NB4 (cell line): ENCODE data around the gene ZFYVE28.
A peak's percentile ranks its signal among the peaks of the same experiment; 100 is the strongest.

Experiments used
- DNase-seq: peaks from one replicate; pipeline ENCODE4 v3.0.0; 2010; ENCODE audit warnings: low read depth
- H3K4me3 ChIP-seq: one replicate; pipeline ENCODE4 v1.5.1; 2011; ENCODE audit warnings: mild to moderate bottlenecking, low read depth, low read length, moderate library complexity
- CTCF ChIP-seq: IDR thresholded peaks from one replicate; pipeline ENCODE4 v1.5.1; 2012; ENCODE audit warnings: low read depth, low read length
- MYC ChIP-seq: IDR thresholded peaks from 2 replicates; pipeline ENCODE4 v1.6.1; 2011; ENCODE audit warnings: low read depth, low read length
- POLR2A ChIP-seq: IDR thresholded peaks from 2 replicates; pipeline ENCODE4 v1.6.1; 2011; ENCODE audit warnings: mild to moderate bottlenecking; ENCODE audit not compliant: insufficient read length; ENCODE audit errors: extremely low read depth
- TF ChIP-seq, protein P1 (sequence below): IDR thresholded peaks from 2 replicates; pipeline ENCODE4 v1.6.1; 2011; ENCODE audit warnings: low read depth, low read length

Gene ZFYVE28

GRCh38 chr4:2408976-2409375 is 9.5 kb downstream of the ZFYVE28 start:
- DNase-seq, result no peak
- TF ChIP-seq, protein P1, sequence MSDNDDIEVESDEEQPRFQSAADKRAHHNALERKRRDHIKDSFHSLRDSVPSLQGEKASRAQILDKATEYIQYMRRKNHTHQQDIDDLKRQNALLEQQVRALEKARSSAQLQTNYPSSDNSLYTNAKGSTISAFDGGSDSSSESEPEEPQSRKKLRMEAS, result no peak
- TF ChIP-seq CTCF (no peak), POLR2A (no peak), MYC (no peak)
- H3K4me3 ChIP-seq, result no peak overlapping the region

GRCh38 chr4:2408401-2408958 is 10.0 kb downstream of the ZFYVE28 start:
- DNase-seq, result peak; percentile 39
- H3K4me3 ChIP-seq, result no peak overlapping the region
- TF ChIP-seq MYC, result no peak
- TF ChIP-seq, protein P1, result no peak
- TF ChIP-seq CTCF, result no peak
- TF ChIP-seq POLR2A, result no peak

DNA sequence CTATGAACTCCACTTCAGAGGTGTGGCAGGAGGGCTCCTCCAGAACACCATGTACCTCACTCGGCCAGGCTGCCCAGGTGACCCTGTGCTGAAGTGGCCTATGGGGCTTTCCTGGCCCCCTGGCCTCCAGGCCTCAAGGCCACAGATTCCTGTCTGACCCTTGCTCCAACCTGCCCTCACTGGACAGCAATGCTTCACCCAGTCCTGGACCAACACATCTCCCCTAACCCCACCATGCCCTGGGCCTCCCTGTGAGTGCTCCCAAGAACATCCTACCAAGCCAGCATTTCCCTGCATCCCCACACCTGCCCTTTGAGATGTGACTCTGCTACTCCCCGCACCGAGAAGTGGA is 10.5 kb downstream of the ZFYVE28 start:
- H3K4me3 ChIP-seq, result no peak overlapping the region
- TF ChIP-seq, protein P1, result no peak
- TF ChIP-seq CTCF (no peak), POLR2A (no peak), MYC (no peak)
- DNase-seq, result no peak

- no peak for DNase-seq
- no peak overlapping the region for H3K4me3 ChIP-seq
- TF ChIP-seq POLR2A (no peak), CTCF (no peak), MYC (no peak)
- TF ChIP-seq, protein P1, result no peak
Observed at GRCh38 chr4:2406920-2407319, 11.5 kb downstream of the ZFYVE28 start.

DNA sequence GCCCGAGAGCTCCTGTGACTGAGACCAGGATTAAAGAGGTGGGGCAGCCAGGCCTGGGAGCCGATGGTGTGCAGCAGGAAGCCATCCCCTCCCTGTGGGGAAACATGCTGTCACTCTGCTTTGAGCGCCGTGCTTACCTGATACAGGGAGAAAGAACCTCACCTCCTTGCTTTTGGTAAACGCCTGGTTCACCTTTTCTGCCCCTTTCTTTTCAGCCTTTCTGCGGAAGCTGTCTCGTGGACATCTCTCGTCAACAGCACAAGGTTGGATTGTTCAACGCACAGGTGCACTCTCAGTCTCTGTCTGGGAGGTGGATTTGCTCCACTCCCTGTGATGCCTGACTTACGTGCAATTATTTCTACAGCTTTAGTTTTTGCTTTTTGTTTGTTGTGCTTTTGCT is 12.0 kb downstream of the ZFYVE28 start:
- TF ChIP-seq CTCF (no peak), POLR2A (no peak), MYC (no peak)
- TF ChIP-seq, protein P1, result no peak
- no peak overlapping the region for H3K4me3 ChIP-seq
- no peak for DNase-seq
